ENCODE measurements around the gene TM9SF4.

TM9SF4 gene

GRCh38 chr20:32089637-32090362 lies 19.7 kb upstream of the TM9SF4 start:
- TF ChIP-seq, protein P1, sequence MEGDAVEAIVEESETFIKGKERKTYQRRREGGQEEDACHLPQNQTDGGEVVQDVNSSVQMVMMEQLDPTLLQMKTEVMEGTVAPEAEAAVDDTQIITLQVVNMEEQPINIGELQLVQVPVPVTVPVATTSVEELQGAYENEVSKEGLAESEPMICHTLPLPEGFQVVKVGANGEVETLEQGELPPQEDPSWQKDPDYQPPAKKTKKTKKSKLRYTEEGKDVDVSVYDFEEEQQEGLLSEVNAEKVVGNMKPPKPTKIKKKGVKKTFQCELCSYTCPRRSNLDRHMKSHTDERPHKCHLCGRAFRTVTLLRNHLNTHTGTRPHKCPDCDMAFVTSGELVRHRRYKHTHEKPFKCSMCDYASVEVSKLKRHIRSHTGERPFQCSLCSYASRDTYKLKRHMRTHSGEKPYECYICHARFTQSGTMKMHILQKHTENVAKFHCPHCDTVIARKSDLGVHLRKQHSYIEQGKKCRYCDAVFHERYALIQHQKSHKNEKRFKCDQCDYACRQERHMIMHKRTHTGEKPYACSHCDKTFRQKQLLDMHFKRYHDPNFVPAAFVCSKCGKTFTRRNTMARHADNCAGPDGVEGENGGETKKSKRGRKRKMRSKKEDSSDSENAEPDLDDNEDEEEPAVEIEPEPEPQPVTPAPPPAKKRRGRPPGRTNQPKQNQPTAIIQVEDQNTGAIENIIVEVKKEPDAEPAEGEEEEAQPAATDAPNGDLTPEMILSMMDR (IDR thresholded peaks at IDR 0.05; ENCODE audit: insufficient read depth, missing control alignments): no peak
- DNase-seq (ENCODE audit: insufficient read length, low spot score) (no peak), FAIRE-seq (no peak)

GRCh38 chr20:32091888-32092346 lies 17.6 kb upstream of the TM9SF4 start:
- TF ChIP-seq, protein P1 (IDR thresholded peaks at IDR 0.05; ENCODE audit: insufficient read depth, missing control alignments): peak; percentile 79
- peak; percentile 38 for DNase-seq (ENCODE audit: insufficient read length, low spot score)
- no peak for FAIRE-seq

- DNase-seq (ENCODE audit: insufficient read length, low spot score) (no peak), FAIRE-seq (no peak)
- TF ChIP-seq, protein P1 (IDR thresholded peaks at IDR 0.05; ENCODE audit: insufficient read depth, missing control alignments): no peak
Measured at GRCh38 chr20:32098786-32099185, 10.7 kb upstream of the TM9SF4 start.

DNA sequence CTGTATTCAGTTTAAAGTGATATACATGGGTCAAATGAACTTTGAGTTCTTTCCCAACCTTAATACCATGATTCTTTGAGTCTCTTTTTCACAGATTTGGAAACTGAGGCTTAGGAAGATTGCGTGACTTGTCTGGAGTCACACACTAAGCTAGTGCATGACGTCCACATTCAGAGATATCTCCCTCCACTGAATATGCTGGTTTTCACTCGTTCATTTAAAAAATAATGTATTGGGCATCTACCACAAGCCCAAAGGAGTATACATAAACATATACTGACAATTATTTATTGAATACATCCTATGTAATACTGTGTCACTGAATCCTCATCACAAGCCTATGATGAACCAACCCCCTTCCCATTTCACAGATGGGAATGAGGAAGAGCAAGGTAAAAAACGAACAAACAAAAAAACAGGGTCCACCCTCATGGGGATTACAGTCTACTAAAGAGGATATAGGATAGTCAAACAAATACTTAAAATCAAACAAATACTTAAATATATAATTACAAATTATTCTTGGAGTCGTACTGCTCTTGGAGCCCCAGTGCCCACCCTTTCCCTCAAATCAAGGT lies 611 bp upstream of the TM9SF4 start:
- no peak for DNase-seq (ENCODE audit: insufficient read length, low spot score)
- TF ChIP-seq, protein P1 (IDR thresholded peaks at IDR 0.05; ENCODE audit: insufficient read depth, missing control alignments): no peak
- no peak for FAIRE-seq

DNA sequence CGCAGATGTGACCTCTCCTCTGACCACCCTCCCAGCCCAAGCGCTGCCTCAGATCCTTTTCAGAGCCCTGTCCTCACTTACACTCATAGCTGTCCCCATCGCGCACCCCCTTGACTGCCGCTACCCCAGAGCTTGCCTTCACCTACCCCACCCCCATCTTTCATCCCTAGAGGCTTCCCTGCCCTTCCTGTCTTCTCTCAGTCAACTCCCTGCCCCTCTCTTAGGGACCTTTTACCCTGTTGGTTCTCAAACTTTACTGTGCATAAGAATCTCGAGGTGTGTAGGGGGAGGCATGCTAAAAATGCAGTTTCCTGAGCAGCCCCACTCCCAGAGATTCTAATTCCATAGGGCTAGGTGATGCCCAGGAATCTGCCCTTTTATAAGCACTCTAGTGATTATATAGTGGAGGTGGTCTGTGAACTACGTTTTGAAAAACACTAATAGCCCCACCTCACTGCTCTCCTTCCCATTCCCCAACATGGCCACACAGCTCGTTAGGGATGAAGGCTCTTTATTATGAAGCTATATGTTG lies 725 bp downstream of the TM9SF4 start:
- DNase-seq (ENCODE audit: insufficient read length, low spot score) (no peak), FAIRE-seq (no peak)
- TF ChIP-seq, protein P1 (IDR thresholded peaks at IDR 0.05; ENCODE audit: insufficient read depth, missing control alignments): no peak

DNA sequence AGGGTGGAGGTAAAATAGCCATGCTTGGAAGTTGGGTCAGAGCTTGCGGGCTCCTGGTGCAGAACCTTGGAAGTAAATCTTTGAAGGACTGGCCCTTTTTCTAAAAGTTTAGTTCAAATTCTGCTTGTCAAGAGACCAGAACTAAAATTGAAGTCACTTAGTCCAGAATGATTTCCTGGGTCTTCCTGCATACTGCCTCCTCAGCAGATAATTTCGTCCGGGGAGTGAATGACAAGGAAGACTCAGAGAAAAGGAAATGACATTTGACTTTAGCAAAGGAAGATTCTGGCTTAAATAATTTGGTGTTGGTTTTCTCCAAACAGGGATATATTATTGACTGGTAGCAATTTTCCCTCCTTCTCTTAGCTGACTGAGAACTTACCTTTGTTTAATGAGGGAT lies 1.2 kb downstream of the TM9SF4 start:
- FAIRE-seq: no peak
- TF ChIP-seq, protein P1 (IDR thresholded peaks at IDR 0.05; ENCODE audit: insufficient read depth, missing control alignments): no peak

More for the DNA sequence above, 1.2 kb downstream of the TM9SF4 start:
- no peak for DNase-seq (ENCODE audit: insufficient read length, low spot score)
